GM21381 (cell line): Measurements from ENCODE around the gene TEAD4.

ENCODE experiments used
- ATAC-seq: cut with Tn5 transposase; IDR thresholded peaks from one replicate; pipeline ENCODE4 v1.9.1; 2021; ENCODE audit warnings: mild to moderate bottlenecking, moderate library complexity; ENCODE audit not compliant: unreplicated experiment

The TEAD4 gene

GRCh38 chr12:2960390-2960956 lies 1.3 kb downstream of the TEAD4 start:
- ATAC-seq: no peak

DNA sequence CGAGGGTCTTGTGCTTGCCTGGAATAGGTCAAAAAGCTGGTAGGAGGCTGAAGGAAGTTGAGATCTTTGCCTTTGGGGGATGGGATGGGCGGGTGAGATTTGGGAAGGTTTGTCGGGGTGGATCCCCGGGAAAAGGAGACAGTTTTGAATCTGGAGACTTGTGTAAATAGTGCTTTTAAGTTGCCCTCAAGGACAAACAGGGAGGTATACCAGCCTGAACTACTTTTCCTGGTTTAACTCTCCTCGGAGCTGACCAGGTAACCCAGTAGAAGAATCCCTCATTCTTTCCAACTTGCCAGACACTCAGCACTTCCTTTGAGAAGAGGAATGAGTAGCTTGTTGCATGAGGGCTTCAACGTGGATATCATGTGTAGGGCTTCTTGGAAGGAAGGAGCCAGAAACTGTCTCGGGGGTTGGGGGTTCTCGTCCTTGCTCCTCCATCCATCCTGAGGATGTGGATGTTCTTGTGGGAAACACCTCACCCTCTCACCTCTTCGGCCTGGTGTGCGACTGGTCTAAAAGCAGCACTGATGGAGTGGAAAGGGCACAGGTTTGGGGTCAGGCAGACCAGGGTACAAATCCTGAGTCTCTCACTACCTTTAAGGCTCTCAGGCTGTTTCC lies 1.9 kb downstream of the TEAD4 start:
- ATAC-seq: no peak

DNA sequence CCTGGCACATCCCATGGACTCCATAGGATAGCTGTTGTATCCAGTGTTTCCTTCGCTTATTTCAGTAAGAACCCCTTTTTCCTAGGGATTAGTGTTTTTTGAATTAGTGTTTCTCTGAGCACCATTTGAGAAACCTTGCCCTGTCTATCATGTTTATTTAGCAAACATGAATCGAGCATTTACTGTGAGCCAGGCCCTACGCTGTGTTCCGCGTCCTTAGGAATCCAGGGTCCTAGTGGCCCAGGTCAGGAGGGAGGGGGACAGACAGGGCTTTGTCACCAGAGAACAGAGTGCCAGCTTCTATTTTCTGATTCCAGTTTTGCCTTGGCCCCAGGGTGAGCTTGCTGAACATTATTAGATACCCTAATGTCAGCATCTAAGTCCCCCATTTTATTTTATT lies 2.5 kb downstream of the TEAD4 start:
- no peak for ATAC-seq

DNA sequence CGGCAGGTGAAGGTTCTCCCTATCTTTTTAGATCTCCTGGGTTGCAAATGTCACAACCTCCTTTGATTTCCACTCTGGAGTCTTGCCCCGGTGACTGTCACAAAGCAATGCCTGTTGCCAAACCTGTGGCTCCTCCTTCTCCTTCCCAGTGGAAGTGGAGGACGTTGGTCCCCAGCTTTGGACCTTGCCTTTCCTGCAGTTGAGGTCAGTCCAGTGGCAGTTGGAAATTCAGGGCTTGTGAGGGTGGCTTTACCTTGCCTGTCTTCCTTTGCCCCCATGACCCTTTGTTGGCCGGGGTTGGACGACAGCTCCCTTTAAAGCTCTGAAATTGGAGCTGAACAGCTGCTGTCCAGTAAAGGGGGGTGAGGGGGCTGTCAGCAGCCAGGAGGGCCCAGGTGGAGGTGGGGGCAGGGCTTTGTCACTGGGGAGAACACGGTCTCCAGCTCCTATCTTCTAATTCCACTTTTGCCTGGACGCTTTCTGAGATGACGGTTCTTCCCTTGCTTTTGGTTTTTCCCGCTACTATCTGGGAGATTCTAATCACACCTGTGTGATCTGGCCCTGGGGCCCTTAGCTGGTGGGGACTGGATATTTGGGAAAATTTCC lies 4.1 kb downstream of the TEAD4 start:
- ATAC-seq: no peak

DNA sequence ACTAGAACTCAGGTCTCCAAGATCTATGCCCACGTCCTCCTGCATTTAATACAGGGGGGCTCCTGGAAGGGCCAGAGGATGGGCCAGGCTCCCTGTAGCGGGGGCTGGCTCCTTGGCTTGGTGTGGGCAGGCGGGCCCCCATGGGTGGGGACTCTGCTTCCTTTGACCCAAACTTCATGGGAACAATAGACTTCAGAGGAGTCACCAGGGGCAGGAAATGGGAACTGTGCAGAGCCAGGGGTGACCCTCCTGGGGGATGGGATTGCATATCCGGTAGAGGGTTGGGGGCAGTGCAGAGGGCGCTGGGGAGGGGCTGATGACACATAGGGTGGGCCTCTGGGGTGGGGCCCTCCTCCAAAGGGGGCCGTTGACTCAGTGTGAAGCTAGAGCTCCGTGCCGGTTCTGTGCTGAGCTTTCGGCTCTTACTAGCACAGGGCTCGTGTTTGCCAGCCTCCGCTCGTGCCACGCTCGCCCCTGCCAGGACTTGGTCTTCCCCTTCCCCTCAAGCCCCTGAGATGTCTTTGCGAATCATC lies 4.6 kb downstream of the TEAD4 start:
- no peak for ATAC-seq

DNA sequence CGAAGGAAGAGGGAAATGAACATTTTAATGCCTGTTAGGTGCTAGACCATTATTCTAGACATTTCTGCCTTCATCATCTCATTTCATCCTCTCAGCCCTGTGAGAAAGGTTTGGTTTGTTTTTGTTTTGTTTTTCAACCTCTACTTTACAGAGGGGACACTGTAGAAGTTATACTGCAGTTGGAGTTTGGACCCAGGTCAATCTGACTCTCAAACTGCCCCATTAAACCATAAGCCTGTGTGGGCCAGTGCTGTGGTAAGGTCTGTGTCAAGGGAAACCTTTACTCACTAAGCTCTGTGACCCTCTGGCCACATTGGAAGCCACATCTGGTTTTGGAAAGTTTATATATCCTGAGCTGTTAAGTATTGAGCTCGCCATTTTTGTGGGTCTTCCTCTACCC lies 8.5 kb downstream of the TEAD4 start:
- no peak for ATAC-seq

GRCh38 chr12:2970744-2971143 lies 11.5 kb downstream of the TEAD4 start:
- ATAC-seq: no peak

- no peak for ATAC-seq
Measured at GRCh38 chr12:2973566-2973965, 14.4 kb downstream of the TEAD4 start.

- ATAC-seq: no peak
Measured at GRCh38 chr12:2974560-2974971, 15.4 kb downstream of the TEAD4 start.

GRCh38 chr12:2976581-2976996 lies 17.4 kb downstream of the TEAD4 start:
- ATAC-seq: no peak

DNA sequence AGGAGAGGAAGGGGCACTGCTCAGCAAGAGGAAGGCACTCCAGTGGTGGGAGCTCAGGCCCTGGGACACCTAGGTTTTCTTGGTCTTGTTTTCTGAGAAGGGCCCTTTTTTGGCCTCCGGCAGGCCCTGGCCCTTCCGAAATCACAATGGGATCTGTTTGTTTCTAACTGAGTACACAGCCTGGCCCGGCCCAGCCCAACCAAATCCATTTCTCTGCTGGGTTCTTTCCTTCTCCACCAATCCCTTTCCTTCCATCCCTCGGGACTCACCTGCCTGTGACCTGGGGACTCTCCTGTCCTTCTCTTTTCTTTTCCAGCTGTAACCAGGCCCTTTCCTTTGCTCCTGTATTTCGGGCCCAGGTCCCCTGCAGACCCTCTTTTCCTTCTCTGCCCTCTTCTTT lies 18.6 kb downstream of the TEAD4 start:
- ATAC-seq: no peak

- ATAC-seq: no peak
Measured at GRCh38 chr12:2979806-2980205, 20.6 kb downstream of the TEAD4 start.

DNA sequence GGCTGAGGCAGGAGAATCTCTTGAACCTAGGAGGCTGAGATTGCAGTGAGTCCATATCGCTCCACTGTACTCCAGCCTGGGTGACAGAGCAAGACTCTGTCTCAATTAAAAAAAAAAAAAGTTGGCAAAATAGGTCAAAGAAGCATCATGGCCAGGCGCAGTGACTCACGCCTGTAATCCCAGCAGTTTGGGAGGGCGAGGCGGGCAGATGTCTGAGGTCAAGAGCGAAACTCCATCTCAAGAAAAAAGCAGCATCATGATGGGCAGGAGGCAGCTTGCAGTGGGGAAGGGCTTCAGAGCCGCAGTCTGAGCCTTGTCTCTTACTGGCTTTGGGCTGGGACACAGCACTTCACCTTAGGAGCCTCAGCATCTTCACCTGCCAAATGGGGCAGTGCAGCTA lies 21.4 kb downstream of the TEAD4 start:
- no peak for ATAC-seq

DNA sequence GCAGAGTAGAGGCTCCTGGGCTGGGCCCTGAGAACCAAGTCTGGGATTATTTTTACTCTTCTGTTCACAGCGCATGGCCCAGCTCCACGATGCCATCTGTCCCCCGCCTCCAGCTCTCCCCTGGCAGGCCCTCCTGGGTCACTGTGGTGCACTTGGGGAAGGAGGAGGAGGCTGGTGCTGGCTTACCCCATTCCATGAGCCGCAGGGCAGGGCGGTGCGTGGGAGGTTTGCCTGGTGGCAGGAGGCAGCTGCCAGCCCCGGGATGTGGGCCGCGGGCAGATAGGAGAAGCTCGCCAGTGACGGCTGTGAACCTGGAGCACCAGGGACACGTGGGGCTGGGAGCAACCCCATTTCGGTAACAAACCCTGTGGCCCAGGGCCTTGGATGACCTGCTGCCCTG lies 23.2 kb downstream of the TEAD4 start:
- ATAC-seq: no peak

GRCh38 chr12:2984249-2984648 lies 25.1 kb downstream of the TEAD4 start:
- ATAC-seq: no peak

- no peak for ATAC-seq
Measured at GRCh38 chr12:2984698-2985097, 25.5 kb downstream of the TEAD4 start.

DNA sequence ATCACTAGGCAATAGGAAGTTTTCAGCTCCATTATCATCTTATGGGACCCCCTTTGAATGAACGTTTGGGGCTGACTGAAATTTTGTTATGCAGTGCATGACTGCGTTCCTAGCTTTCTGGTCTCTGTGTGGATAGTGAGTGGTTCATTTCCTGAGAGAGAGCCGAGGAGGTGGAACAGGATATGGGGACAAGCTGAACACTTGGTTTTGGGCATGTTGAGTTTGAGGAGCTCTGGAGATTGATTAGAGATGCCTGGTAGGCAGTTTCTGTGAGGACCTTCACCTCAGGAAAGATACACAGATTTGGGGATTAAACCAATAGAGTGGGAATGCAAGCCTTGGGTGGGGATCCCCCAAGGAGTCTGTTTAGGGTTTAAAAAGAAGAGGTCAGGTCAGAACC lies 27.7 kb downstream of the TEAD4 start:
- ATAC-seq: no peak

DNA sequence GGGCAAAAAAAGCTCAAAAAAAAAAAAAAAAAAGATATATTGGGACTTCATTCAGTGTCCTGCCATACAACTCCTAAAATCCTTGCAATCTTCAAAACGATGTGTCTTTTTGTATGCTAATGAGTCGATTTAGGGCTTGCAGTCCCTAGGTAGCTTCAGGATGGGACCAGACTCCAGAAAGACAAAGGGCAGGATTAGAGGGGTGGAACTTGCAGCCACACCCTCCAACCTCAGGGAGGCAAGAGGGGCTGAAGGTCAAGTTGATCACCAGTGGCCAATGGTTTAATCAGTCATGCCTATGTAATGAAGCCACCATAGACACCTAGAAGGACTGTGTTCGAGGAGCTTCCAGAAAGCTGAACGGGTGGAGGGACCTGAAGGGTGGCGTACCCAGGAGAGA lies 29.3 kb downstream of the TEAD4 start:
- no peak for ATAC-seq

DNA sequence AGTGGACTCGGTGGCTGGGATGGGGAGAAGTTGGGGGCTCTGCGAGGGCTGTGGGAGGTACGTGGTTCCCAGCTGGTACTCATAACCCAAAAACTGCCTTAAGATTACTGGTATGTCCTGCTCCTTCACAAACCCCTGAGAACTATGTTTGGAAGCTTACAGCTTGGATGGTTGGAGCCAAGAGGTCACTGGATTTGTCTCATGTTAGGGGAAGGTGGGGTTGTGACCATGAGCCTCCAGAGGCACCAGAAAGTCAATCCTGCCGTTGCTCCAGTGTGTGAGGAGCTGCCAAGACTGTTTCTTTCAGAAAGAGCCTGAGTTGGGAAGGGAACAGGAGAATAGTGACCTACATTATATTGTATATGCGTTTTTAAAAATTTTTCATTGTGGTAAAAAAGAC lies 33.5 kb downstream of the TEAD4 start:
- no peak for ATAC-seq

GRCh38 chr12:2997989-2998670 lies 38.9 kb downstream of the TEAD4 start:
- ATAC-seq: no peak

DNA sequence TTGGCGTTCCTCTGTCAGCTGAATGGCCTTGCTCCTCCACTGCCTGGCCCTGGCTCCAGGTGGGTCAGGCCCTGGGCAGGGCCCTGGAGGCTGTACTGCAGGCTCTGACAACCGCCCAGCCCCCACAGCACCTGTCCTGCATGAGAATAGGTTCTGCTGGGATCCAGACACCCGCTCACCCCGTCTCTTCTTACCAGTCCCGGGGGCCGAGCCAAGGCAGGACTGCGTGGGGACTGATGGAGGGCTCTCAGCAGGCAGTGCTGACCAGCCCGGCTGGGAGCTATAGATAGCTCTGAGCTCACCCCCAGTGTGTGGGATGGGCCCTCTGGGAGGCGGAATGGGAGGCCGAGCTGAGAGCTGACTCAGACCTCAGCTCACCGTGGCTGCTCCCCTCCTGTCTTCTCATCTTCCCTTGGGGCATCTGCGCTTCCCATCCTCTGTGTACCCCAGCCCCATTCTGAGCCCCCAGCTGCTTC lies 39.6 kb downstream of the TEAD4 start:
- ATAC-seq: no peak
